GM18870 (cell line): ENCODE data around the gene AP1G1.
A peak's percentile ranks its signal among the peaks of the same experiment; 100 is the strongest.
"Not testable (repeated sequence)": the region's sequence is repeated elsewhere in the genome, so short reads cannot be mapped to it uniquely, and the experiment has no call there.

Source experiments
- ATAC-seq: cut with Tn5 transposase; IDR thresholded peaks from one replicate; pipeline ENCODE4 v1.9.1; 2021; ENCODE audit warnings: moderate library complexity; ENCODE audit not compliant: unreplicated experiment

Gene AP1G1

GRCh38 chr16:71808593-71809459 lies at the start of gene AP1G1:
TSS of gene AP1G1 (minus strand) at chr16:71808834. CDS start at chr16:71789479, 19,355 bp downstream.
- peak; percentile 64 for ATAC-seq

GRCh38 chr16:71855937-71856662 lies 47.5 kb upstream of the AP1G1 start:
- ATAC-seq = no peak

DNA sequence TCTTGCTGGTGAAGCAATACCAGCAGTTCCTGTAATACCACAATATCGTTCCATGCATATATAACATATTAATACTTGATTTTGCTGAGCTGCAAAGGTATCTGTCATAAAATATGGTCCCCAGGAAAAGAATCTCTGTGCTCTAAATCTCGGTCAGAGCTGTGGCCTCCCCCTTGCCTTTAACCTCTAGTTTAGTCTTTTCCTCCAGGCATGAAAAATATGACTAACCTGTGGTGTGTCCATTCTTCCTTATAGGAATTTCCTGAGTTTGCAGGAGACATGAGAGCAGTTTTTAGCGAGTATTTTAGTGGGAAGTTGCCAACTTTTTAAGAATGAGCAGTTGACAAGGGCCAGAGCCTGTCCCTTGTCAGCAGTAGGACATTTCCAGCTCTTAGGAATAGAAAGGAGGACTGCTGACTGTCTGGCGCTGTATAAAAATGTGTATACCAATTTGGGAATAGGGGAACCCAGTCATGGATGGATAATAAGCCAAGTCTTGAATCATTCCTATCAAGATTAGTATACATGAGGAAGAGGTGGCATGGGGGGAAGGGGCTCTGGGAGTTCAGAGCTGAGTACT lies 45.8 kb upstream of the AP1G1 start:
- no peak for ATAC-seq

- ATAC-seq = no peak
Observed at GRCh38 chr16:71853413-71853812, 44.8 kb upstream of the AP1G1 start.

DNA sequence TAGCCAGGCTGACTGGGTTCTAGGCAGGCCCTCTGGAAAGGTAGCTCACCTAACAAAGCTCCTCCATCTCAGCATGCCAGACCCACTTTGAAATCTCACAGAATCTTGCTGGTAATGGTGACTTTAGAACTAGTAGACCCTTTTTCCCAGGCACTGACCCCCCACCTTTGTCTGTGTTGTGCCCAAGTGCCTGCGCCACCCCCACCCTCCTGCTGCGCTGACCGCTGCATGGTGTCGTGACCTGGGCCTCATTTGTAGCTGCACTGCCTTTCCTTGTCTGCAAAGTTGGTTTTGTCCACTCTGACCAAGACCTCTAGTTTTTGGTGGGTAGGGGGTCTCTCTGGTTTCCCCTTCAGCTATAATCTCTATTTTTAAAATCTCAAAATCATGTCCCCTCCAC lies 43.9 kb upstream of the AP1G1 start:
- no peak for ATAC-seq

GRCh38 chr16:71852158-71852557 lies 43.5 kb upstream of the AP1G1 start:
- ATAC-seq = no peak

DNA sequence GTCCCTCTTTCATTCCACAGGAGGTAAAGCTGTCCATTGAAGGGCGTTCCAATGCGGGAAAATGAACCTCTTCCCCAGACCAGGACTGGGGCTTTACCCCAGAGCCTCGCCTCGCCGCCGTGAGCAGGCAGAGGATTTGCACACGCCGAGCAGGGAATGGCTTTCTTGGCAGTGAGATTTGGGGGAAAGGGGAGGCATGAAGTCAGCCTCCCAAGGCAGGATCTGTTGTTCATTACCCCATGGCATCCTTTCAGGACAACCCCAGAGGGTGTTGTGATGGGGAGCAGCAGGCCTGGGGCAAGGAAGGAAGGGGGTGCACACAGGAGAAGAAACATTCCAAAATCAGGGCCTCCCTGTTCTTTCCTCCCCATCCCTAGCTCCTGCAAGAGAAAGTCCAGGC lies 43.1 kb upstream of the AP1G1 start:
- ATAC-seq = no peak

DNA sequence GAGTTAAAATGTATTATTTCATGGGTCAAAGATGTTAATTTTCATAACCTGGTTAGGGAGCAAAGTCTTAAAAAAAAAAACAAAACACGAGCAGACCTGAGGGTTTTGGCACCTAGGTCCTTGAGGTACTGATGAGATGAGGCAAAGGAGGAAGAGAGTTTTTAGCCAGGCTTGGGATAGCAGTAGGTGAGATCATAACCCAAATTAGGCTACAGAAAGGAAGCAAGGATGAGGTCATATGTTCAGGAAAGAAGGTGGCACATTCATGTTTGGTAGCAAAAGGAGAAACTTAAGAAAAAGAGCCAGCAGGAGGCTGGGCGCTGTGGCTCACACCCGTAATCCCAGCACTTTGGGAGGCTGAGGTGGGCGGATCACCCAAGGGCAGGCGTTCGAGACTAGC lies 40.0 kb upstream of the AP1G1 start:
- no peak for ATAC-seq

DNA sequence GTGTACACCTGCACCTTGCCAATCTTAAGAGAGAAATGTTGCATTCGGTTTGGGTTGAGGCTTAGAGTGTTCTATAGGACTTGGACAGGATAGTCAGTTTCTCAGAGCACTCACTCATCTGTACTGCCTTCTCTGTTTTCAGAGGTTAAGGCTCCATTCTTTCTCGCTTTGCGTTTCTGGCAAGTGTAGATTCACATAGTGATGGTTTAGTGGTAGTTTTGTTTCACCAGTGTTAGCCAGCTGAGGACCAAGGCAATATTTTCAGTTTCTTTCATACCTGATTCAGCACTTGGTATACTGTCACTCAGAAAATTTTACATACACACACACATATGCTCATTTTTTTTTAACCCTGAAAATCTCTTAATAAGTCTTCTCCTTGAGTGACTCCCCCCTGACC lies 38.5 kb upstream of the AP1G1 start:
- ATAC-seq = no peak

- no peak for ATAC-seq
Observed at GRCh38 chr16:71846431-71846830, 37.8 kb upstream of the AP1G1 start.

- ATAC-seq = peak; percentile 59
Observed at GRCh38 chr16:71845639-71846430, 37.2 kb upstream of the AP1G1 start, which contains the start of gene ATXN1L. TSS of gene ATXN1L (plus strand) at chr16:71845976. CDS start at chr16:71849741, 3,765 bp downstream.

DNA sequence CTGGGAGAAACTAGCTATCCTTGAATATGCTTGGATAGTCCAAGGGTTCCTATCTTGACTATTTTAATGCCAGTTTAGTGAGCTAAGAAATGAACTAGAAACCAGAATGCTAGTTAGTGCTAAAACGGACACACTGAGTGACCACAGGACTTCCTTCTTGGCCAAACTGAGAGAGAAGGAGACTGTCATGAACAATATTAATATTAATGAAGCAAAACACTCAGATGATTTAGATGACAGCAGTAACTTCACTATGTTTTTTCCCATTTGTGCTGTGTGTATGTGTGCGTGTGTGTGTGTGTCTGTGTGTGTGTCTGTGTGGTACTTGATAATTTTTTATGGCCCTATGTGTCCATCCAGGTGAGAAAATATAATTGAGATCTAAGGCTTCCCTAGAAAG lies 34.9 kb upstream of the AP1G1 start:
- no peak for ATAC-seq

DNA sequence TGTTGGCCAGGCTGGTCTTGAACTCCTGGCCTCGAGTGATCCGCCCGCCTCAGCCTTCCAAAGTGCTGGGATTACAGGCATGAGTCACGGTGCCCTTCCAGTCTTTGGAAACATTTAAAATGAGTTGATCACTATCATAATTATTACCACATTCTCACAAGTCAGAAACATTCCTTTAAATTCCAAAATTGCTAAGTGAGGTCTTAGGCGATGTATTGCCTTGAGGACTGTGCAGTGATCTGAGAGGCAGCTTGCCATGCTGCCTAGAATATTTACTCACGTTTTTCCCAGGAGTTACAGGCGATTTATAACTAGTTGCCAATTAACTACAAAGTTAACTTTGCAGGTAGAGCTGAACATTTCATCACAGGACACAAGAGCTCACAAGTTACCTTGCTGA lies 31.4 kb upstream of the AP1G1 start:
- ATAC-seq = no peak

GRCh38 chr16:71837150-71837549 lies 28.5 kb upstream of the AP1G1 start:
- no peak for ATAC-seq

- no peak for ATAC-seq
Observed at GRCh38 chr16:71834291-71834690, 25.7 kb upstream of the AP1G1 start.

- ATAC-seq = not testable (repeated sequence)
Observed at GRCh38 chr16:71832112-71832511, 23.5 kb upstream of the AP1G1 start.

- ATAC-seq = not testable (repeated sequence)
Observed at GRCh38 chr16:71831698-71832097, 23.1 kb upstream of the AP1G1 start.

- no peak for ATAC-seq
Observed at GRCh38 chr16:71830359-71830758, 21.7 kb upstream of the AP1G1 start.

DNA sequence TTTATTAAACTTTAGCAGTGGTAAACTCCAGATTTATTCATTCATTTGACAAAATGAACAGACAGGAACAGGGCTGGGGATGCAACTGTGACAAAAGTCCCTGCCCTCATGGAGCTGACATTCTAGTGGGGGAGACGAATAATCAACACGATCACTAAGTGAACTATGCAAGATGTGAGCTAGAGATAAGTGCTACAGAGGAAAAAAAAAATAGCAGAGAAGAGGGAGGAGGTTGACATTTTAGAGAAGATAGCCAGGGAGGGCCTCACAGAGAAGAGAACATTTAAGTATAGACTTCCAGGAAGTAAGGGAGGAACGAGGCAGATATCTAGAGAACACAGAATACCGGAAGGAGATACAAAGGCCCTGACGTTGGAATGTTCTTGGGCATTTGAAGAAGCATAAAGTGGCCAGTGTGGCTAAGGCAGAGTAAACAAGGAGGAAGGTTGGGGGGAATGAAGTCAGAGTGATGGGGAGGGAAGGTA lies 17.9 kb upstream of the AP1G1 start:
- ATAC-seq = no peak

GRCh38 chr16:71817155-71817500 lies 8.5 kb upstream of the AP1G1 start:
- peak; percentile 22 for ATAC-seq

DNA sequence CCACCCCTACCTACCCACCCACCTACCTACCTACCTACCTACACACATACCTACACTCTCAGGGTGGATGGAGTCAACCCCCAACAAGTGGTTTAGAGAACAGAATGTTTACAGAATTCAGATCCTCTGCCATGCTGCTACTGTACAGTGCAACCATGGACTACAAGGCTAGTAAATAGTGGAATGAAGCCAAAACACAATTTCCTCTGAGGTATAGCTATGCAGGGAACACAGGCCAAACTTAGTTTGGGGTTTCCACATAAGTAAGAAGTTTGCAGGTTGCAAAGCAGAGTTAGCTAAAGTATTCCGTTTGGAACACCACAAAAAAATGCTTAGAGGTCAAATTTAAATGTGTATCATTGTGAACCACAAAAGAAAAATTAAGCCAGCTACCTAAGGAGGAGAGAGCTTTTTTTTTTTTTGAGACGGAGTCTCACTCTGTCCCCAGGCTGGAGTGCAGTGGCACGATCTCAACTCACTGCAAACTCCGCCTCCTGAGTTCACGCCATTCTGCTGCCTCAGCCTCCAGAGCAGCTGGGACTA lies 2.7 kb upstream of the AP1G1 start:
- ATAC-seq = no peak
